Sigmoid colon (tissue), 4 donors: ENCODE data around the gene MRPL28.
"Not testable (repeated sequence)": the region's sequence is repeated elsewhere in the genome, so short reads cannot be mapped to it uniquely, and the experiment has no call there.

Experiments used
- CTCF ChIP-seq, 4 experiments: fragments of 450-650 bp in 3 of 4; fragments of 200-600 bp in 1 of 4; IDR thresholded peaks; one replicate each; pipeline ENCODE4 v1.5.1; 2016 to 2019; ENCODE audit warnings: antibody characterized with exemption in 4 of 4, mild to moderate bottlenecking in 3 of 4, moderate library complexity in 2 of 4
- EP300 ChIP-seq, 4 donors: sonication (generic); formaldehyde crosslinking; IDR thresholded peaks; one replicate each; pipeline ENCODE4 v1.6.1; 2017; ENCODE audit warnings: antibody characterized with exemption in 4 of 4
- POLR2A ChIP-seq, 2 donors: fragments of 450-650 bp; IDR thresholded peaks; one replicate each; pipeline ENCODE4 v1.6.1; 2016; ENCODE audit warnings: antibody characterized with exemption in 2 of 2, mild to moderate bottlenecking in 2 of 2, moderate library complexity in 2 of 2
- POLR2AphosphoS5 ChIP-seq, 4 donors: sonication (generic); formaldehyde crosslinking; IDR thresholded peaks; one replicate each; pipeline ENCODE4 v1.6.1; 2017; ENCODE audit warnings: antibody characterized with exemption in 4 of 4

- TF ChIP-seq EP300, CTCF, POLR2AphosphoS5, POLR2A (IDR thresholded peaks at IDR 0.05): not testable (repeated sequence)
These were observed 35.3 kb downstream of the MRPL28 start for GRCh38 chr16:334861-335632.
